Fibroblast of lung (primary cell): Measurements from ENCODE around the gene UBE3C. TPM values are rescaled to one million over a fixed set of nuclear protein-coding genes. Genes with fewer than 3 reads are reported as not detected.
"Not testable (repeated sequence)": the region's sequence is repeated elsewhere in the genome, so short reads cannot be mapped to it uniquely, and the experiment has no call there.

Experiments
- DNase-seq, 2 donors: peaks; one replicate each; pipeline versions ENCODE4 v3.0.0 to v3.0.0-alpha.2; 2010; ENCODE audit warnings: low read depth in 2 of 2
- H2AFZ ChIP-seq: 2 replicates; pipeline ENCODE4 v1.5.1; 2012; ENCODE audit warnings: low read length, control low read depth, inconsistent platforms
- H3K27ac ChIP-seq: 2 replicates; pipeline ENCODE4 v1.5.1; 2011; ENCODE audit warnings: low read length, control low read depth; ENCODE audit not compliant: insufficient read depth
- H3K27me3 ChIP-seq: 2 replicates; pipeline ENCODE4 v1.5.1; 2011; ENCODE audit warnings: mild to moderate bottlenecking, low read length; ENCODE audit not compliant: control insufficient read depth, insufficient read depth
- H3K36me3 ChIP-seq: 2 replicates; pipeline ENCODE4 v1.5.1; 2011; ENCODE audit warnings: low read length; ENCODE audit not compliant: control insufficient read depth, insufficient read depth
- H3K4me1 ChIP-seq: 2 replicates; pipeline ENCODE4 v1.5.1; 2011; ENCODE audit warnings: low read length; ENCODE audit not compliant: control insufficient read depth, insufficient read depth; ENCODE audit errors: extremely low read depth
- H3K4me2 ChIP-seq: 2 replicates; pipeline ENCODE4 v1.5.1; 2011; ENCODE audit warnings: low read length, control low read depth; ENCODE audit not compliant: insufficient read depth; ENCODE audit errors: extremely low read depth
- H3K4me3 ChIP-seq, 4 experiments: fragments of 200-600 bp in 1 of 4; sonication (generic) in 1 of 4; replicated peaks in 1 of 4; 2 replicates each; pipeline ENCODE4 v1.5.1; 2011 to 2016; ENCODE audit warnings: low read length in 4 of 4, low read depth in 3 of 4, mild to moderate bottlenecking in 3 of 4, control low read depth in 2 of 4, inconsistent platforms in 1 of 4, mixed read lengths in 1 of 4; ENCODE audit not compliant: insufficient read depth in 1 of 4; ENCODE audit errors: control extremely low read depth in 1 of 4
- H3K79me2 ChIP-seq: 2 replicates; pipeline ENCODE4 v1.5.1; 2012; ENCODE audit warnings: mild to moderate bottlenecking, low read length, inconsistent platforms; ENCODE audit not compliant: control insufficient read depth, insufficient read depth
- H3K9ac ChIP-seq: 2 replicates; pipeline ENCODE4 v1.5.1; 2011; ENCODE audit warnings: mild to moderate bottlenecking, low read length, control low read depth; ENCODE audit not compliant: insufficient read depth
- H3K9me3 ChIP-seq: 2 replicates; pipeline ENCODE4 v1.5.1; 2012; ENCODE audit warnings: low read depth, low read length; ENCODE audit not compliant: control insufficient read depth, insufficient read depth
- H4K20me1 ChIP-seq: 2 replicates; pipeline ENCODE4 v1.5.1; 2011; ENCODE audit warnings: low read length; ENCODE audit not compliant: control insufficient read depth, insufficient read depth; ENCODE audit errors: extremely low read depth
- EZH2 ChIP-seq: IDR thresholded peaks from 2 replicates; pipeline ENCODE4 v1.5.1; 2012; ENCODE audit warnings: low read length, control low read depth, mild to moderate bottlenecking; ENCODE audit errors: missing control alignments
- polyA plus RNA-seq, 2 donors: library from polyadenylated mRNA; depleted of rRNA in 1 of 2; stranded (reverse) in 1 of 2; unstranded in 1 of 2; fragments of >200 nt; gene quantifications; 2 replicates each; pipeline ENCODE4 v1.2.1, GENCODE V29; 2011 to 2012; ENCODE audit warnings: missing spikeins in 1 of 2
- total RNA-seq: library from RNA; depleted of rRNA; stranded (reverse); fragments of >200 nt; gene quantifications from 2 replicates; pipeline ENCODE4 v1.2.1, GENCODE V29; 2014
- TF ChIP-seq, protein P1 (sequence below), 2 donors: IDR thresholded peaks in 1 of 2; conservative IDR thresholded peaks in 1 of 2; 1 replicate in 1 of 2; 2 replicates in 1 of 2; pipeline ENCODE4 v1.5.1; 2011 to 2012; ENCODE audit warnings: low read length in 2 of 2, control low read depth in 1 of 2, inconsistent platforms in 1 of 2, low read depth in 1 of 2, mild to moderate bottlenecking in 1 of 2

UBE3C gene
- total and polyA plus RNA-seq, 2 donors (not counting 1 experiment from before 2014, with no cell fraction given): 76.2 to 91.0 TPM

- Histone ChIP-seq H3K4me1 (no peaks in the 10 kb centered on the region), H2AFZ (no peak overlapping the region), H4K20me1 (peaks cover 14% of the 10 kb centered on the region), H3K27me3 (no peaks in the 10 kb centered on the region), H3K79me2 (peaks cover 95% of the 10 kb centered on the region), H3K9me3 (no peaks in the 10 kb centered on the region), H3K36me3 (no peaks in the 10 kb centered on the region), H3K27ac (no peak overlapping the region), H3K9ac (no peak overlapping the region), H3K4me3 (no peak overlapping the region), H3K4me2 (no peak overlapping the region)
- TF ChIP-seq, protein P1, sequence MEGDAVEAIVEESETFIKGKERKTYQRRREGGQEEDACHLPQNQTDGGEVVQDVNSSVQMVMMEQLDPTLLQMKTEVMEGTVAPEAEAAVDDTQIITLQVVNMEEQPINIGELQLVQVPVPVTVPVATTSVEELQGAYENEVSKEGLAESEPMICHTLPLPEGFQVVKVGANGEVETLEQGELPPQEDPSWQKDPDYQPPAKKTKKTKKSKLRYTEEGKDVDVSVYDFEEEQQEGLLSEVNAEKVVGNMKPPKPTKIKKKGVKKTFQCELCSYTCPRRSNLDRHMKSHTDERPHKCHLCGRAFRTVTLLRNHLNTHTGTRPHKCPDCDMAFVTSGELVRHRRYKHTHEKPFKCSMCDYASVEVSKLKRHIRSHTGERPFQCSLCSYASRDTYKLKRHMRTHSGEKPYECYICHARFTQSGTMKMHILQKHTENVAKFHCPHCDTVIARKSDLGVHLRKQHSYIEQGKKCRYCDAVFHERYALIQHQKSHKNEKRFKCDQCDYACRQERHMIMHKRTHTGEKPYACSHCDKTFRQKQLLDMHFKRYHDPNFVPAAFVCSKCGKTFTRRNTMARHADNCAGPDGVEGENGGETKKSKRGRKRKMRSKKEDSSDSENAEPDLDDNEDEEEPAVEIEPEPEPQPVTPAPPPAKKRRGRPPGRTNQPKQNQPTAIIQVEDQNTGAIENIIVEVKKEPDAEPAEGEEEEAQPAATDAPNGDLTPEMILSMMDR (conservative IDR thresholded peaks at IDR 0.05 in 1 of 2, IDR thresholded peaks at IDR 0.05 in 1 of 2; ENCODE audit: low read depth in 1 of 2, low read length in 2 of 2): no peak
- no peak for TF ChIP-seq EZH2
- no peak for DNase-seq
Measured at GRCh38 chr7:157153260-157153659, 14.5 kb downstream of the UBE3C start.

DNA sequence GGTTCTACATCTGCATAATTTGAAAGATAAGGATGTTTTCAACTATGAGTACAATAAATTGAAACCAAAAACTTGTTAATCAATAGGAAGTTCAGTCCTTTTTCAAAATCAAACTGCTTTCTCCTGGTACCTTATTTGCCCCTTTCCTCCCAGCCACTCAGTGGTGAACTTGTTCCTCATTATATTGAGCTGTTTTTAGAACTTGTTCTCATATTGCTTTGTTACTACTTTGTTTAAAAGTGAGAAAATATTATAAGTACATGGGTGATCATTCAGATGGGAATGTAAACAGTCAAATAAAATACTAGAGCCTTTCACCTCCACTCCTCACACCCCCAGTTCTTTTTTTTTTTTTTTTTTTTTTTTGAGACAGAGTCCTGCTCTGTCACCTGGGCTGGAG, 17.2 kb downstream of the UBE3C start:
- TF ChIP-seq EZH2: no peak
- Histone ChIP-seq H3K27me3 (no peaks in the 10 kb centered on the region), H4K20me1 (peaks cover 9% of the 10 kb centered on the region), H3K79me2 (peaks cover 95% of the 10 kb centered on the region), H3K9ac (no peak overlapping the region), H3K27ac (no peak overlapping the region), H2AFZ (no peak overlapping the region), H3K4me3 (no peak overlapping the region), H3K36me3 (no peaks in the 10 kb centered on the region), H3K4me1 (no peaks in the 10 kb centered on the region), H3K9me3 (no peaks in the 10 kb centered on the region), H3K4me2 (no peak overlapping the region)
- no peak for DNase-seq

- H3K4me2 ChIP-seq: no peak overlapping the region
- TF ChIP-seq EZH2: no peak
- TF ChIP-seq, protein P1 (conservative IDR thresholded peaks at IDR 0.05 in 1 of 2, IDR thresholded peaks at IDR 0.05 in 1 of 2; ENCODE audit: low read depth in 1 of 2, low read length in 2 of 2): no peak
- H2AFZ ChIP-seq: no peak overlapping the region
- H3K79me2 ChIP-seq: peaks cover 86% of the 10 kb centered on the region
- H4K20me1 ChIP-seq: peaks cover 5% of the 10 kb centered on the region
- no peaks in the 10 kb centered on the region for H3K9me3 ChIP-seq
- H3K4me3 ChIP-seq: no peak overlapping the region
- peak in 1 of 2 donors; percentile 48 for DNase-seq
- no peaks in the 10 kb centered on the region for H3K36me3 ChIP-seq
- H3K9ac ChIP-seq: no peak overlapping the region
- no peaks in the 10 kb centered on the region for H3K4me1 ChIP-seq
- no peak overlapping the region for H3K27ac ChIP-seq
- no peaks in the 10 kb centered on the region for H3K27me3 ChIP-seq
Measured at GRCh38 chr7:157158400-157158799, 19.7 kb downstream of the UBE3C start.

DNA sequence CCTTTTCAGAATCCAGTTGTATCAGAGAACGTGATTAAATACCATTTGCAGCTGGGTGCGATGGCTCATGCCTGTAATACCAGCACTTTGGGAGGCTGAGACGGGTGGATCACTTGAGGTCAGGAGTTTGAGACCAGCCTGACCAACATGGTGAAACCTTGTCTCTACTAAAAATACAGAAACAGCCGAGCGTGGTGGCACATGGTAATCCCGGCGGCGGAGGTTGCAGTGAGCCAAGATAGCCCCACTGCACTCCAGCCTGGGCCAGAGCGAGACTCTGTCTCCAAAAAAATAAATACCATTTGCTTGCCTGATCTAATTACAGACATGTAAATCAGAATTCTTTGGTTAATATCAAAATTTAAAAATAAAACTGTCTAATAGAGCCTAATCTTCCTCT, 20.8 kb downstream of the UBE3C start:
- not testable (repeated sequence) for H3K27me3 ChIP-seq, H3K4me1 ChIP-seq, H4K20me1 ChIP-seq, H3K36me3 ChIP-seq, H3K9me3 ChIP-seq, DNase-seq, H2AFZ ChIP-seq, H3K4me3 ChIP-seq, H3K4me2 ChIP-seq, H3K27ac ChIP-seq, H3K9ac ChIP-seq
- peaks cover 86% of the 10 kb centered on the region for H3K79me2 ChIP-seq
